SK-N-SH (cell line): ENCODE measurements around the gene RIMS1.

ENCODE experiments used
- FOXM1 ChIP-seq: IDR thresholded peaks from 2 replicates; pipeline ENCODE4 v1.4.0; 2012; ENCODE audit warnings: low read depth, mild to moderate bottlenecking
- POLR2AphosphoS5 ChIP-seq: IDR thresholded peaks from 2 replicates; pipeline ENCODE4 v1.6.1; 2012; ENCODE audit warnings: low read depth, low read length
- TAF1 ChIP-seq: IDR thresholded peaks from 2 replicates; pipeline ENCODE4 v1.6.1; 2012; ENCODE audit warnings: low read depth, mild to moderate bottlenecking, low read length, moderate library complexity, borderline replicate concordance

DNA sequence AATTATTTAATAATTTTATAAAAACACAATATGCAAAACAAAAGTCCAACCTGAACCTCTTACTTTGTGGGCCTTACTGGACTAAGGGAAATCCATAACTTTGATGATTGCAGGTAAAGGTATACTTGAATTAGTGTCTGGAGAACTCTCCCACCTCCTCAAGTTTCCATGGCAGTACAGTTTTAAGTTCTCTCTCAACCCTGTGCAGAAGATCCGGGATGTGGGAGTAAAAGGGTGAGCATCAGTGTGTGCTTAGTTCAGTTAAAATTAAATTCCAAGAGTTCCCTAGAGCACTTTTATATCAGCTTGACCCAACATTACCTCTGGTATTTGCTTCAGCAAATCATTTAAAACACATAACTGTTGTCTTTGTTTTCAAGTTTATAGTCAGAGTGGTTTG is 47.5 kb downstream of the RIMS1 start:
- no peak for TF ChIP-seq FOXM1
- TF ChIP-seq TAF1: no peak
- no peak for TF ChIP-seq POLR2AphosphoS5
